Measurements from ENCODE around the gene IL31.

IL31 gene

GRCh38 chr12:122128481-122128880 lies 45.5 kb downstream of the IL31 start:
- DNase-seq (ENCODE audit: low read depth): no peak

- DNase-seq (ENCODE audit: low read depth): no peak
These were observed 46.2 kb downstream of the IL31 start for GRCh38 chr12:122127839-122128238.

- no peak for DNase-seq (ENCODE audit: low read depth)
These were observed 47.1 kb downstream of the IL31 start for GRCh38 chr12:122126713-122127597.

DNA sequence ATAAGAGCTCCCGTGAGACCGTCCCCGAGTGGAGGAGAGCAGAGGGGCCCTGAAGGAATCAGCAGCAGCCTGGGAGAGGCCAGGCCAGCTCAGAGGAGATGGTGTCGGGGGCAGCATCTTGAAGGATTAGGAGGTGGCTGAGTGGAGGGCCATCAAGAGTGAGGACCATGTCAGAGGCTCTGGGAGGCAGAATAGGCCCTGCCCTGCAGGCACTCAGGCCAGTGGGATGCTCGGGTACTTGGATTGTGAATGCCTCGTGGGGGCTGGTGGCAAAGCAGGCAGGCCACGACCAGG lies 47.7 kb downstream of the IL31 start:
- no peak for DNase-seq (ENCODE audit: low read depth)

- DNase-seq (ENCODE audit: low read depth): no peak
These were observed 48.3 kb downstream of the IL31 start for GRCh38 chr12:122125452-122126341.

DNA sequence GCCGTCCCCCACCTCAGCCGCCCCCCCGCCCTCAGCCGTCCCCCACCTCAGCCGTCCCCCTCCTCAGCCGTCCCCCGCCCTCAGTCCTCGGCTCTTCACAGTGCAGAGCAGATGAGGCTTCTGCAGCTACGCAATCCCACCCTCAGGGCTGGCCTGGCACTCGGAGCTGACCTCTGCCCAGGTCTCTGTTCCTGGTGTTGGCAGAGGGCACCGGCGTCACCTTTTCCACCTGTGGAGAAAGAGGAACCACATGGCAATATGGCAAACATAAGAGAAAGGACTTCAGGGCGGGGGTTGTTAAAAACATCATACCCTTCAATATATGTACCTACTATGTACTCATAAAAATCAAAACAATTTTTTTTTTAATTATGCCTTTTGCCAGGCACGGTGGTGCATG lies 49.7 kb downstream of the IL31 start:
- no peak for DNase-seq (ENCODE audit: low read depth)

DNA sequence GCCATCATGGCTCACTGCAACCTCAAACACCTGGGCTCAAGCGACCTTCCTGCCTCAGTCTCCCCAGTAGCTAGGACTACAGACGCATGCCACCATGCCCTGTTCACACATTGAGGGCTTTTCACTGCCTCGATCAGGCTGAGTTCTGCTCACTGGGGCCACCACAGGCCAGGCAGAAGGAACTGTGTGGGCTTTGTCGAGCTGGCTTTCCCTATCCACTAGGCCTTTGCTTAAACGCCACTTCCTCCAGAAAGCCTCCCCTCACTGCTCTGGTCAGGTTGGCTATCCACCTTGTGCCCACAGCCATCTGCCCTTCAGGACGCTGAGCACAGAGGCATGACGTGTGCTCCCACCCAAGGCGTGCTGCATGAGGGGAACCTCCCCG lies 50.3 kb downstream of the IL31 start:
- DNase-seq (ENCODE audit: low read depth): no peak

- no peak for DNase-seq (ENCODE audit: low read depth)
These were observed 50.8 kb downstream of the IL31 start for GRCh38 chr12:122123051-122123760.
